ENCODE measurements around the gene PACC1.
A peak's percentile ranks its signal among the peaks of the same experiment; 100 is the strongest.

PACC1 gene

DNA sequence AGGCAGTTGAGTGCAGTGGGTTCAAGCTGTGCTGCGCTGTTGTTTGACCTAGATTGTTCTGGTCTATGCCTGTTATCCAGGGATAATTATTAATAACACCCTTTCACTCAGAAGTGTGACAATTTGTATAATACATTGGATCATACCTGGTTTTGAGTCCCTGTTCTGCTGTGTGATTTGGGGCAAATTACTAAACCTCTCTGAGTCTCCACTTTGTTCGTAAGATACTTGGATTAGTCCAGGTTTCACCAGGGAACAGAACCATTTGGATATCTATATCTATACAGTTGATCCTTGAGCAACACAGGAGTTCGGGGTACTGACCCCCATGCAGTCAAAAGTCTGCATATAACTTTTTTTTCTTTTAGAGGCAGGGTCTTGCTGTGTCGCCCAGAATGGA, 20.3 kb upstream of the PACC1 start:
- H4K20me1 ChIP-seq (ENCODE audit: insufficient read depth) = no peaks in the 10 kb centered on the region
- no peak overlapping the region for H3K4me3 ChIP-seq (IDR thresholded peaks at IDR 0.05; ENCODE audit: insufficient read depth, low read depth, low read length)
- H3K79me2 ChIP-seq (ENCODE audit: insufficient read depth, low read depth) = no peaks in the 10 kb centered on the region
- no peaks in the 10 kb centered on the region for H3K36me3 ChIP-seq (ENCODE audit: insufficient read depth)
- H3K9ac ChIP-seq = no peak overlapping the region
- TF ChIP-seq, protein P1, sequence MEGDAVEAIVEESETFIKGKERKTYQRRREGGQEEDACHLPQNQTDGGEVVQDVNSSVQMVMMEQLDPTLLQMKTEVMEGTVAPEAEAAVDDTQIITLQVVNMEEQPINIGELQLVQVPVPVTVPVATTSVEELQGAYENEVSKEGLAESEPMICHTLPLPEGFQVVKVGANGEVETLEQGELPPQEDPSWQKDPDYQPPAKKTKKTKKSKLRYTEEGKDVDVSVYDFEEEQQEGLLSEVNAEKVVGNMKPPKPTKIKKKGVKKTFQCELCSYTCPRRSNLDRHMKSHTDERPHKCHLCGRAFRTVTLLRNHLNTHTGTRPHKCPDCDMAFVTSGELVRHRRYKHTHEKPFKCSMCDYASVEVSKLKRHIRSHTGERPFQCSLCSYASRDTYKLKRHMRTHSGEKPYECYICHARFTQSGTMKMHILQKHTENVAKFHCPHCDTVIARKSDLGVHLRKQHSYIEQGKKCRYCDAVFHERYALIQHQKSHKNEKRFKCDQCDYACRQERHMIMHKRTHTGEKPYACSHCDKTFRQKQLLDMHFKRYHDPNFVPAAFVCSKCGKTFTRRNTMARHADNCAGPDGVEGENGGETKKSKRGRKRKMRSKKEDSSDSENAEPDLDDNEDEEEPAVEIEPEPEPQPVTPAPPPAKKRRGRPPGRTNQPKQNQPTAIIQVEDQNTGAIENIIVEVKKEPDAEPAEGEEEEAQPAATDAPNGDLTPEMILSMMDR (conservative IDR thresholded peaks at IDR 0.05; ENCODE audit: low read depth, low read length) = no peak
- H3K4me2 ChIP-seq = no peak overlapping the region
- H2AFZ ChIP-seq (ENCODE audit: low read depth) = no peak overlapping the region
- H3K27ac ChIP-seq = no peak overlapping the region
- H3K4me1 ChIP-seq (ENCODE audit: low read depth, poor library complexity, severe bottlenecking) = peaks cover 7% of the 10 kb centered on the region
- H3K27me3 ChIP-seq (ENCODE audit: insufficient read depth, low read depth) = no peaks in the 10 kb centered on the region

DNA sequence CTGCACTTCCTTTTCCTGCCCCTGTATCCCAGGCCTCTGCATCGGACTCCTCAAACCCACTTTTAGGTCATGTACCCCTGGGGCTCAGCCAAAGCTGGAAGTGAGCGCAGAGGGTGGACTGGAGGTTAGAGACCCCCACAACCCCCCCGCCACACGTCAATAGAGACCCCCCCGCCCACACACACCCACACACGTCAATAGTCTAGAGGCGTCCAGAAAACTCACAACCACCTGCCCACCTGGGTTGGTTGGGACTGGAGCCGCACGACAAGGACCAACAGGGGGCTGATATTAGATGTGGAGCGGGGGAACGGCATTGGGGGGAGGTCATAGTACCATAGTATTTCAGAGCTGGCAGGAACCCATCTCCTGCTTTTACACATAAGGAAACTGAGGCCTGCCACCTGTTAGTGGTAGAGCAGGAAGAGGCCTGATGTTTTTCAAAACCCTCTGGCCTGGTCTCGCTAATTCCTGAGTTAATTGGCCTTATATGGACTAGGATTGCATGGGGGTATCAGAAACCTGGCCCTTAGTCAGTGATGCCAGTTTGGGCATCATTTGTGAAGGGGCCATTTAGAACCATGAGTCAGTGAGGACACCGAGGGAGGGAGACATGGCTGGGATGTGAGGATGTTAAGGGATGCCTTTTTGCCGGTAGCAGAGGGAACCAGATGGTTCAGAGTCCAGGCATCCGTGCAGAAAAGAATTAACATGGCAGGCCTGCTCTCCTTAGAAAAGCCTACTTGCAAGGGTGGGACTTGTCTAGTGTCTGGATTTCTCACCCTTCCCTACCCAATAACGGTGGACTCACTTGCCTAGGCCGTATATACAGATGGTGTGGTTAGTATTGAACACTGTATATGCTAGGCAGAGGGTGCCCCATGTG, 19.1 kb upstream of the PACC1 start:
- Histone ChIP-seq H3K4me3 (IDR thresholded peaks at IDR 0.05; ENCODE audit: insufficient read depth, low read depth, low read length) (peak overlapping the region; percentile 86), H3K79me2 (ENCODE audit: insufficient read depth, low read depth) (no peaks in the 10 kb centered on the region), H4K20me1 (ENCODE audit: insufficient read depth) (no peaks in the 10 kb centered on the region), H3K4me2 (peak overlapping the region; percentile 47), H3K27ac (no peak overlapping the region), H2AFZ (ENCODE audit: low read depth) (peak overlapping the region; percentile 55; the same call in 1 of the 2 replicates), H3K36me3 (ENCODE audit: insufficient read depth) (no peaks in the 10 kb centered on the region), H3K9ac (peak overlapping the region; percentile 52; the same call in 1 of the 2 replicates), H3K4me1 (ENCODE audit: low read depth, poor library complexity, severe bottlenecking) (peaks cover 7% of the 10 kb centered on the region), H3K27me3 (ENCODE audit: insufficient read depth, low read depth) (no peaks in the 10 kb centered on the region)
- TF ChIP-seq, protein P1 (conservative IDR thresholded peaks at IDR 0.05; ENCODE audit: low read depth, low read length) = no peak

DNA sequence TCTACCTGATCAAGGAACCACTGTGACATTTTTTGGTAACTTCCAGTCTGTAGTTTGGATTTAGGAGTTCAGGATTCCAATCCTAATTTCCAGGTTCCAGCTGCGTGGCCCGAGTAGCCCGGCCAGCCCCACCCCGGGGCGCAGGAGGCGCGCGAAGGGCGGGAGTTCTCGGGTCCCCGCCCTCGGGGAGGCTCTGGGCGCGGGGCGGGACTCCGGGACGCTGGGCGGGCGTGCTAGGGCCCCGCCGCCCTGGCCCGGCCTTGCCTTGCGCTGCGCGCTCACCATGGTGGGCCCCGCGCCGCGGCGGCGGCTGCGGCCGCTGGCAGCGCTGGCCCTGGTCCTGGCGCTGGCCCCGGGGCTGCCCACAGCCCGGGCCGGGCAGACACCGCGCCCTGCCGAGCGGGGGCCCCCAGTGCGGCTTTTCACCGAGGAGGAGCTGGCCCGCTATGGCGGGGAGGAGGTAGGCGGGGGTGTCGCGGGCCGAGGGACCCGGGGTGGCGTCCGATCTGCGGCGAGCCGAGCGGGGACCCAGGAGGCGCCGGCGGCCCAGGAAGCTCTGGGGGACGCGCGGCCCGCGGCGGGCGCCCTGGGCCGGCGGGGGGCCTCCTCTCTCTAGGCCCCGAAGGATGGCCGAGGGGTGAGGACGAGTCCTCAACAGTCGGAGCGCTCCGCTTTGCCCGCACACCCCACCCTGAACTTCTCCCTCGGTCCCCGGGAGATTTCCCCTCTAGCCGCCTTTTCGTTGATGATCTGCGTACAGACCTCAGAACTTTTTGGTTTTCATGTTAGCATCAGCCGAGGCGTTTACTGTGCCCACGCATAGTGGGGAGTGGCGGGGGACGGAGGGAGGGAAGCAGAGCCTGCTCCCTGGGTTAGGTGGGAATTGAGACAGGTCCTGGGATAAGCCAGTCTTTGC, 18.2 kb upstream of the PACC1 start, which contains the start of gene NENF:
TSS of gene NENF (plus strand) at position 260 of the 916 bp plus-strand sequence. CDS start at position 284, 24 bp downstream.
- Histone ChIP-seq H3K9ac (peak within 1 kb of the TSS; percentile 52; the same call in 1 of the 2 replicates), H4K20me1 (ENCODE audit: insufficient read depth) (no peaks in the 10 kb centered on the region), H3K36me3 (ENCODE audit: insufficient read depth) (no peaks in the 10 kb centered on the region), H2AFZ (ENCODE audit: low read depth) (peak within 1 kb of the TSS; percentile 88), H3K79me2 (ENCODE audit: insufficient read depth, low read depth) (no peaks in the 10 kb centered on the region), H3K27ac (no peak within 1 kb of the TSS), H3K27me3 (ENCODE audit: insufficient read depth, low read depth) (no peaks in the 10 kb centered on the region), H3K4me1 (ENCODE audit: low read depth, poor library complexity, severe bottlenecking) (peaks cover 7% of the 10 kb centered on the region), H3K4me2 (peak within 1 kb of the TSS; percentile 72), H3K4me3 (IDR thresholded peaks at IDR 0.05; ENCODE audit: insufficient read depth, low read depth, low read length) (peak within 1 kb of the TSS; percentile 93)
- TF ChIP-seq, protein P1 (conservative IDR thresholded peaks at IDR 0.05; ENCODE audit: low read depth, low read length) = no peak

DNA sequence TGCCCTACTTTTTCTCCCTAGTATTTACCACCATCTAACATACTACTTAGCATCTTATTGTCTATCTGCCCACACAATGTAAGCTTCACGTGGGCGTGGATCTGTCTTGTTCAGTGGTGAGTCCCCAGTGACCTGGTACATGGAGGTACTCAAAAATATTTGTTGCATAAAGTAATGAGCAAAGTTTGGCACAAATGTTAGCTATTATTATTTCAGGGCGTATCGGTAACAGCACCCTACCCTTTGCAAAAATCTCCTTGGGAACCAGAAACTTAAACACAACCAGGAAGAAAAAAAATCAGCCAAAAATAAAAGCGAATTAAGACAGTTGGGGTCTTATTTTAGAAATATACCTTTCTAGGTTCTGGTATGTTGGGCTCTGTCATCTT, 17.6 kb upstream of the PACC1 start:
- no peaks in the 10 kb centered on the region for H3K79me2 ChIP-seq (ENCODE audit: insufficient read depth, low read depth)
- peak overlapping the region; percentile 90 for H3K4me3 ChIP-seq (IDR thresholded peaks at IDR 0.05; ENCODE audit: insufficient read depth, low read depth, low read length)
- H3K27ac ChIP-seq = no peak overlapping the region
- peak overlapping the region; percentile 72 for H3K4me2 ChIP-seq
- H3K27me3 ChIP-seq (ENCODE audit: insufficient read depth, low read depth) = no peaks in the 10 kb centered on the region
- H2AFZ ChIP-seq (ENCODE audit: low read depth) = peak overlapping the region; percentile 88
- H3K36me3 ChIP-seq (ENCODE audit: insufficient read depth) = no peaks in the 10 kb centered on the region
- H4K20me1 ChIP-seq (ENCODE audit: insufficient read depth) = no peaks in the 10 kb centered on the region
- TF ChIP-seq, protein P1 (conservative IDR thresholded peaks at IDR 0.05; ENCODE audit: low read depth, low read length) = no peak
- peak overlapping the region; percentile 39; the same call in 1 of the 2 replicates for H3K9ac ChIP-seq
- peaks cover 7% of the 10 kb centered on the region for H3K4me1 ChIP-seq (ENCODE audit: low read depth, poor library complexity, severe bottlenecking)

Data from KMS-11 (cell line).